HG03196 (cell line): Measurements from ENCODE around the gene TASP1.
"Not testable (repeated sequence)": the region's sequence is repeated elsewhere in the genome, so short reads cannot be mapped to it uniquely, and the experiment has no call there.

Experiments
- ATAC-seq: cut with Tn5 transposase; IDR thresholded peaks from one replicate; pipeline ENCODE4 v1.9.1; 2021; ENCODE audit not compliant: unreplicated experiment

The TASP1 gene

GRCh38 chr20:13638496-13639149 lies at the start of gene TASP1:
TSS of gene TASP1 (minus strand) at chr20:13638932. CDS start at chr20:13630078, 8,854 bp downstream.
- peak; percentile 100 for ATAC-seq

GRCh38 chr20:13687815-13688214 lies 49.1 kb upstream of the TASP1 start:
- ATAC-seq = no peak

- no peak for ATAC-seq
These were observed 46.9 kb upstream of the TASP1 start for GRCh38 chr20:13685623-13686022.

- peak; percentile 69 for ATAC-seq
These were observed 46.0 kb upstream of the TASP1 start for GRCh38 chr20:13684566-13685222.

GRCh38 chr20:13683833-13684232 lies 45.1 kb upstream of the TASP1 start:
- ATAC-seq = no peak

GRCh38 chr20:13681248-13682125 lies 42.8 kb upstream of the TASP1 start:
- ATAC-seq = peak; percentile 68

- no peak for ATAC-seq
These were observed 40.2 kb upstream of the TASP1 start for GRCh38 chr20:13678944-13679343.

GRCh38 chr20:13677241-13677640 lies 38.5 kb upstream of the TASP1 start:
- ATAC-seq = no peak

- ATAC-seq = no peak
These were observed 38.0 kb upstream of the TASP1 start for GRCh38 chr20:13676682-13677081.

GRCh38 chr20:13672690-13673089 lies 34.0 kb upstream of the TASP1 start:
- no peak for ATAC-seq

- ATAC-seq = no peak
These were observed 33.2 kb upstream of the TASP1 start for GRCh38 chr20:13671916-13672378.

GRCh38 chr20:13671512-13671911 lies 32.8 kb upstream of the TASP1 start:
- no peak for ATAC-seq

- ATAC-seq = no peak
These were observed 31.4 kb upstream of the TASP1 start for GRCh38 chr20:13670160-13670559.

- ATAC-seq = no peak
These were observed 27.1 kb upstream of the TASP1 start for GRCh38 chr20:13665709-13666395.

GRCh38 chr20:13661070-13661685 lies 22.4 kb upstream of the TASP1 start:
- no peak for ATAC-seq

- peak; percentile 87 for ATAC-seq
These were observed 20.6 kb upstream of the TASP1 start for GRCh38 chr20:13659288-13659687.

- not testable (repeated sequence) for ATAC-seq
These were observed 19.3 kb upstream of the TASP1 start for GRCh38 chr20:13658060-13658459.

- ATAC-seq = no peak
These were observed 18.1 kb upstream of the TASP1 start for GRCh38 chr20:13656721-13657368.

GRCh38 chr20:13654463-13655023 lies 15.8 kb upstream of the TASP1 start:
- ATAC-seq = no peak

- no peak for ATAC-seq
These were observed 11.7 kb upstream of the TASP1 start for GRCh38 chr20:13650474-13650873.
